HepG2 (cell line): Measurements from ENCODE around the gene CCDC54.

Experiments
- ESRRA ChIP-seq: sonication (generic); formaldehyde crosslinking; IDR thresholded peaks from 2 replicates; pipeline ENCODE4 v1.5.1; 2020; ENCODE audit warnings: mild to moderate bottlenecking, low read depth, missing genetic modification reagents
- HIVEP1 ChIP-seq: sonication (generic); formaldehyde crosslinking; IDR thresholded peaks from 2 replicates; pipeline ENCODE4 v1.4.0; 2020; ENCODE audit warnings: mild to moderate bottlenecking, missing genetic modification reagents
- TCF7L2 ChIP-seq: IDR thresholded peaks from 2 replicates; pipeline ENCODE4 v1.6.1; 2011; ENCODE audit warnings: mild to moderate bottlenecking, low read depth, low read length, moderate library complexity
- U2AF1 ChIP-seq: fragments of 200-400 bp; formaldehyde crosslinking; optimal IDR thresholded peaks from 2 replicates; pipeline ENCODE3; 2017; ENCODE audit warnings: mild to moderate bottlenecking, low read depth, low read length
- ZFP37 ChIP-seq: sonication (generic); formaldehyde crosslinking; IDR thresholded peaks from 2 replicates; pipeline ENCODE4 v1.4.0; 2020; ENCODE audit warnings: missing genetic modification reagents, borderline replicate concordance

DNA sequence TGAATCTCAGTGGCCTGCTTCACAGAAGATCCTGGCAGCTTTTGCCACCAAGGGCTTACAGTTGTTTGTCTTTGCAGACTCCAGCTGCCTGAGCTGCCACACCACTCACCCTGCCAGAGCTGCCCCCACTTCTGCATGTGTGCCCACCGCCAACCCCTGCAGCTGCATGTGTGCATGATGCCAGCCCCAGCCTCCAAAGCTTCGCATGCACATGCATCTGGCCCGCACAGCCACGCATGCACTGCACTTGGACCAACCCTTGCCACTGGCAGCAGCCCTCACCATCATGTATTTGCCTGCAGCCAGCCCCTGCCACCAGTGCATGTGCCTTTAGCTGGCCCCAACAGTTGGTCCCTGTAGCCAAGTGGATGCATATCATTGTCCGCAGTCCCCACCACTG is 31.3 kb downstream of the CCDC54 start:
- TF ChIP-seq HIVEP1 (CRISPR knock-in tag) = no peak
- TF ChIP-seq ESRRA (CRISPR knock-in tag) = no peak
- no peak for TF ChIP-seq U2AF1
- TF ChIP-seq TCF7L2 = no peak
- no peak for TF ChIP-seq ZFP37 (CRISPR knock-in tag)
